Ishikawa (cell line): ENCODE data around the gene KCNQ1.

ENCODE experiments used
- CEBPB ChIP-seq: IDR thresholded peaks from 2 replicates; pipeline ENCODE4 v1.6.1; 2012
- CREB1 ChIP-seq: IDR thresholded peaks from 2 replicates; pipeline ENCODE4 v1.6.1; 2012; ENCODE audit warnings: low read depth
- EGR1 ChIP-seq: IDR thresholded peaks from 2 replicates; pipeline ENCODE4 v1.6.1; 2012
- EP300 ChIP-seq: IDR thresholded peaks from 2 replicates; pipeline ENCODE4 v1.6.1; 2012; ENCODE audit warnings: borderline replicate concordance
- FOXM1 ChIP-seq: IDR thresholded peaks from 2 replicates; pipeline ENCODE4 v1.6.1; 2012; ENCODE audit warnings: low read depth, borderline replicate concordance
- MAX ChIP-seq: IDR thresholded peaks from 2 replicates; pipeline ENCODE4 v1.6.1; 2012
- NFIC ChIP-seq: IDR thresholded peaks from 2 replicates; pipeline ENCODE4 v1.6.1; 2012
- RAD21 ChIP-seq: IDR thresholded peaks from 2 replicates; pipeline ENCODE4 v1.6.1; 2012; ENCODE audit warnings: low read depth
- REST ChIP-seq: IDR thresholded peaks from 2 replicates; pipeline ENCODE4 v1.6.1; 2012; ENCODE audit warnings: low read depth, mild to moderate bottlenecking
- TAF1 ChIP-seq: IDR thresholded peaks from 2 replicates; pipeline ENCODE4 v1.6.1; 2012; ENCODE audit warnings: low read depth, mild to moderate bottlenecking
- TCF12 ChIP-seq: IDR thresholded peaks from 2 replicates; pipeline ENCODE4 v1.6.1; 2012; ENCODE audit warnings: low read depth
- TEAD4 ChIP-seq: IDR thresholded peaks from 2 replicates; pipeline ENCODE4 v1.6.1; 2012
- USF1 ChIP-seq: IDR thresholded peaks from 2 replicates; pipeline ENCODE4 v1.6.1; 2012
- YY1 ChIP-seq: IDR thresholded peaks from 2 replicates; pipeline ENCODE4 v1.6.1; 2012; ENCODE audit warnings: low read depth
- ZBTB7A ChIP-seq: IDR thresholded peaks from 2 replicates; pipeline ENCODE4 v1.6.1; 2012; ENCODE audit warnings: low read depth

The KCNQ1 gene

DNA sequence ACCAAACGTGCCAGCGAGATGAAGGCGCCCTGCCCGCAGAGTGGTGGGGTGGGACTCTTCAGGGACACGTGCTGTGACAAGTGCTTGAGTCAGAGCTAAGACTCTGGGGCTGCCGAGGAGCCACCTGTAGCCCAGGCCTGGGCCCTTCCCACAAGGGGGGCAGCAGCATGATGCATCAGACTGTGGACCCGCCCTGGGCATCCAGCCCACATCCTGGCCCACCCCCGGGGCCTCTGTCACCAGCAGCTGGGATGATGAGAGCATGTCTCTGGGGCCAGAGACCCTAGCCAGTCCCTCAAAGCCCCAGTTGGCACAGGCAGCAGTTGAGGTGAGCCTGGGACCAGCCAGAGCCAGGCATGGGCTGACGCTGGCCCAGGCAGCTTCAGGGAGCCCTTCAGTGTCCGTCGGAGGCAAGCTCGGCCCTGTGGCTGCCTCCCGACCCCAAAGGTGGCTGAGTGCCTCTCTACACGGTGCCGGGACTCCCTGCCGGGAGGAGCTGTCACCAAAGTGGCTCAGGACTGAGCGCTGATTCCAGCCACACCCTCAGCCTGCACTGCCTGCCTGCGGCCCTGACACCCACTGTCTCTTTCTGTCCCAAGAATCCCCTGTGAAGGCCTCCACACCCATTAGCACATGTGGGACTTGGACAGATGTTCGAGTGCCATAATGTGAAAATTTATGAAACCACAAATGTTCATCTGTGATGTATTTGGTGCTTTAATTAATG, 399.5 kb downstream of the KCNQ1 start:
- TF ChIP-seq FOXM1: no peak
- TF ChIP-seq CREB1: no peak
- TF ChIP-seq USF1: no peak
- TF ChIP-seq MAX: no peak
- no peak for TF ChIP-seq REST
- no peak for TF ChIP-seq EGR1

DNA sequence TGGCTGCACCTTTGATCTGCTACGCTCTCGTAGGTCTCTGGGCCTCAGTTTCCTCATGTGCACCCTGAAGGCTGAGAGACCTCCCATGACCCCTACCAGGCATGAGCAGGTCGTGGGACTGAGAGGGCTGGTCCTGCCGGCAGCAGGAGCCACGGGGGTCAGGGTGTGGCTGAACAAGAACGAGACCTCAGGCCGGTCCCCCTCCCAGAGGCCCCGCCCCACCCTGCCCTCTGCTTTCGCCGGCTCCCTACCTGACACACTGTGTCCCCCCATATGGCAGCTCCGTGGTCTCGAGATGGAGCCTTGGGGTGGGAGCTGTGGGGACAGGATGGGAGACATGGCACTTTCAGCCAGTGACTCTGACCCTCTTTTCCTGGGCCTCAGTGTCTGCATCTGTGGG, 400.2 kb downstream of the KCNQ1 start:
- TF ChIP-seq EP300: no peak
- TF ChIP-seq FOXM1: no peak
- TF ChIP-seq EGR1: no peak
- TF ChIP-seq TCF12: no peak
- no peak for TF ChIP-seq REST
- TF ChIP-seq CREB1: no peak
- TF ChIP-seq NFIC: no peak
- TF ChIP-seq CEBPB: no peak
- TF ChIP-seq TEAD4: no peak

GRCh38 chr11:2846056-2846455, 401.2 kb downstream of the KCNQ1 start:
- TF ChIP-seq MAX (no peak), CREB1 (no peak), TAF1 (no peak), EGR1 (no peak), CEBPB (no peak), EP300 (no peak)

GRCh38 chr11:2846470-2846869, 401.7 kb downstream of the KCNQ1 start:
- TF ChIP-seq RAD21: no peak
- no peak for TF ChIP-seq ZBTB7A
- no peak for TF ChIP-seq TAF1
- no peak for TF ChIP-seq TCF12
- no peak for TF ChIP-seq NFIC
- TF ChIP-seq TEAD4: no peak
- no peak for TF ChIP-seq REST
- TF ChIP-seq YY1: no peak
- no peak for TF ChIP-seq EGR1
- no peak for TF ChIP-seq CEBPB
- no peak for TF ChIP-seq USF1
- TF ChIP-seq CREB1: no peak
- no peak for TF ChIP-seq FOXM1
- no peak for TF ChIP-seq EP300
- no peak for TF ChIP-seq MAX

DNA sequence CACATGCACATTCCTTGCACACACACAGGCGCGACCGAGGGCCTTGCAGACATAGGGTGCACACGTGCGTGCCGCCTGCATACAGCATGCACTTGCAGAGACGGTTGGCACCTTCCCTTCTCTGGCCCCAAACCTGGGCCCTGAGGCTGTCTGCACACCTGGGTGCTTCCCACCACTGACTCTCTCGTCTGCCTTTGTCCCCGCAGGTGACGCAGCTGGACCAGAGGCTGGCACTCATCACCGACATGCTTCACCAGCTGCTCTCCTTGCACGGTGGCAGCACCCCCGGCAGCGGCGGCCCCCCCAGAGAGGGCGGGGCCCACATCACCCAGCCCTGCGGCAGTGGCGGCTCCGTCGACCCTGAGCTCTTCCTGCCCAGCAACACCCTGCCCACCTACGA, 402.8 kb downstream of the KCNQ1 start:
- TF ChIP-seq EGR1 (no peak), TCF12 (no peak), ZBTB7A (no peak), YY1 (no peak)
